SU-DHL-6 (cell line): Measurements from ENCODE around the gene FAM32A.

Experiments used
- CTCF ChIP-seq: fragments of 200-600 bp; sonication (generic); IDR thresholded peaks from one replicate; pipeline ENCODE4 v1.5.1; 2017; ENCODE audit warnings: antibody characterized with exemption, mild to moderate bottlenecking, low read length, moderate library complexity; ENCODE audit not compliant: insufficient read depth, poor library complexity, severe bottlenecking
- EZH2phosphoT487 ChIP-seq: fragments of 200-600 bp; sonication (generic), shearing (Covaris generic); conservative IDR thresholded peaks from 2 replicates; pipeline ENCODE4 v1.6.1; 2018; ENCODE audit warnings: mild to moderate bottlenecking, antibody characterized with exemption, low read length, moderate library complexity, mixed read lengths

DNA sequence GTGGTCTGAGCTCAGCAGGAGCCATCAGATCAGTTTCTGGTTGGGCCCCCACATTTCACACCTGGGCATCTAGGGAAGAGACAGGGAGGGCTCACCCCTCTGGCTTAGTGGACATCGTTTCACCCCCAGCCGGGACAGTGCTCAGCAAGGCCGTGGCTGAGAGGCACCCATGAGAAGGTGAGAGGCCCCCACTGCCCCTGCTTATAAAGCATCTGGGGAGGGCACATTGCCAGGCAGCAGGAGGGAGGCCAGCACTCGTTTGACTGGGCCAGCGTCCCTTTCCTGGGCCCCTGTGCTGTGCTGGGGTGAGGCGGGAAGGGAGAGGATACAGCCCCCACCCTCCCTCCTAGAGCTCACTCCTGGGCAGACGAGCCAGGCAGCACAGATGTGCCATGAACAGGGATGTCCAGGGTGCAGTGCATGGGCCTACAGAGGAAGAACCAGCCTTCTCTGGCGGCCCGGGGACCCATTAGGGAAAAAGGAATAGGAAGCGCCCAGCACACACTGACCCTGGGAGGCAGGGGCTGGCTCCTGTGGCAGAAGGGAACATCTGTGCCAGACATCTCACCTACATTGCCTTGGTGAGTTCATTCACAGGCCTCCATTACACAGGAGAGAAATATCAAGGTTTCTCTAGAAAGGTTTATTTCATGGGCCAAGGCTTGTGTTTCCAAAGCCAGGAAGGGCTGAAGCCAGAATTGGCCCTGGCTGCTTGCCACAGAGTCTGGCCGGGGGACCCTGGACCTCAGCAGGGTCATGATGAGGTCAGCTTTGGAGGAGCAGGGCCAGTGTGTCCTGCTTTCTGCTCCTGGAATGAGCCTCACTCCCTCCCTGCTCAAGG is 20.2 kb downstream of the FAM32A start:
- TF ChIP-seq EZH2phosphoT487 (no peak), CTCF (no peak)
